Smooth muscle cell (in vitro differentiated cells): Measurements from ENCODE around the gene PBX3. TPM values are rescaled to one million over a fixed set of nuclear protein-coding genes. Genes with fewer than 3 reads are reported as not detected.

Source experiments
- DNase-seq: peaks from one replicate; lab custom pipeline; 2025; ENCODE audit not compliant: unreplicated experiment; lab: John Stamatoyannopoulos, UW
- H2AFZ ChIP-seq: fragments of 200-600 bp; sonication (generic); 2 replicates; pipeline ENCODE4 v1.6.0; 2016; ENCODE audit warnings: antibody characterized with exemption, low read depth, mild to moderate bottlenecking
- H3F3A ChIP-seq: fragments of 200-600 bp; sonication (generic); 2 replicates; pipeline ENCODE4 v1.6.0; 2017; ENCODE audit warnings: antibody characterized with exemption, low read depth
- H3K27ac ChIP-seq: fragments of 200-600 bp; sonication (generic); 2 replicates; pipeline ENCODE4 v1.5.1; 2016; ENCODE audit warnings: low read depth, mild to moderate bottlenecking
- H3K27me3 ChIP-seq: fragments of 200-600 bp; sonication (generic); 2 replicates; pipeline ENCODE4 v1.6.1; 2016; ENCODE audit warnings: low read depth, mild to moderate bottlenecking
- H3K36me3 ChIP-seq: fragments of 200-600 bp; sonication (generic); 2 replicates; pipeline ENCODE4 v1.5.1; 2016; ENCODE audit warnings: low read depth
- H3K4me1 ChIP-seq: fragments of 200-600 bp; sonication (generic); 2 replicates; pipeline ENCODE4 v1.5.1; 2016; ENCODE audit warnings: low read depth
- H3K4me2 ChIP-seq: fragments of 200-600 bp; sonication (generic); 2 replicates; pipeline ENCODE4 v1.6.0; 2016; ENCODE audit warnings: mild to moderate bottlenecking
- H3K4me3 ChIP-seq: fragments of 200-600 bp; sonication (generic); 2 replicates; pipeline ENCODE4 v1.5.1; 2016; ENCODE audit warnings: mild to moderate bottlenecking
- H3K79me2 ChIP-seq: fragments of 200-600 bp; sonication (generic); 2 replicates; pipeline ENCODE4 v1.6.0; 2016; ENCODE audit warnings: low read depth, mild to moderate bottlenecking
- H3K9ac ChIP-seq: fragments of 200-600 bp; sonication (generic); 2 replicates; pipeline ENCODE4 v1.6.0; 2016; ENCODE audit warnings: low read depth
- H3K9me3 ChIP-seq: fragments of 200-600 bp; sonication (generic); replicated peaks from 2 replicates; pipeline ENCODE4 v1.5.1; 2016; ENCODE audit warnings: low read depth
- H4K20me1 ChIP-seq: fragments of 200-600 bp; sonication (generic); 2 replicates; pipeline ENCODE4 v1.6.0; 2016; ENCODE audit warnings: low read depth
- CTCF ChIP-seq: fragments of 200-600 bp; sonication (generic); IDR thresholded peaks from 2 replicates; pipeline ENCODE4 v1.5.1; 2017; ENCODE audit warnings: borderline replicate concordance, mild to moderate bottlenecking, antibody characterized with exemption; ENCODE audit not compliant: insufficient read depth, poor library complexity, severe bottlenecking
- WGBS: methylation state at CpG from one replicate; pipeline ENCODE4 v1.1.7; 2016; ENCODE audit warnings: low lambda C conversion rate; 5-methylcytosine and 5-hydroxymethylcytosine counted together
- polyA plus RNA-seq: library from polyadenylated mRNA; unstranded; fragments of >200 nt; fragmentation: Nextera tagmentation; extraction: Ambion mirVana; gene quantifications from 2 replicates; pipeline ENCODE4 v1.2.1, GENCODE V29; 2016
- total RNA-seq: library from RNA; depleted of rRNA; stranded (reverse); fragments of >200 nt; gene quantifications from 2 replicates; pipeline ENCODE4 v1.2.3, GENCODE V29; 2014

Gene PBX3
- total and polyA plus RNA-seq, 2 experiments from 2014 or later: 15.3 to 34.6 TPM

- H3F3A ChIP-seq: no peaks in the 10 kb centered on the region
- peaks cover 15% of the 10 kb centered on the region for H4K20me1 ChIP-seq
- peaks cover 3% of the 10 kb centered on the region for H3K4me1 ChIP-seq
- no peaks in the 10 kb centered on the region for H3K27me3 ChIP-seq
- H3K27ac ChIP-seq: no peak overlapping the region
- H3K9ac ChIP-seq: no peak overlapping the region
- no peaks in the 10 kb centered on the region for H3K9me3 ChIP-seq
- H3K4me2 ChIP-seq: no peak overlapping the region
- TF ChIP-seq CTCF: no peak
- no peaks in the 10 kb centered on the region for H3K36me3 ChIP-seq
- H2AFZ ChIP-seq: no peak overlapping the region
- WGBS: 93% methylated on average over 1 of the region's 1 CpG
- H3K4me3 ChIP-seq: no peak overlapping the region
- no peak for DNase-seq
- H3K79me2 ChIP-seq: peaks cover 6% of the 10 kb centered on the region
Observed at GRCh38 chr9:125835655-125836054, 88.5 kb downstream of the PBX3 start.

- WGBS: 85% methylated on average over 2 of the region's 2 CpGs
- H4K20me1 ChIP-seq: peaks cover 32% of the 10 kb centered on the region
- no peaks in the 10 kb centered on the region for H3F3A ChIP-seq
Observed at GRCh38 chr9:125839317-125839716, 92.1 kb downstream of the PBX3 start.

GRCh38 chr9:125841444-125841843 is 94.3 kb downstream of the PBX3 start:
- Histone ChIP-seq H3K4me2 (no peak overlapping the region), H3K9ac (no peak overlapping the region), H3K4me1 (peaks cover 38% of the 10 kb centered on the region), H3K9me3 (no peaks in the 10 kb centered on the region), H3K79me2 (peaks cover 29% of the 10 kb centered on the region), H3F3A (no peaks in the 10 kb centered on the region), H4K20me1 (peaks cover 35% of the 10 kb centered on the region), H3K27ac (no peak overlapping the region), H3K36me3 (no peaks in the 10 kb centered on the region), H3K27me3 (no peaks in the 10 kb centered on the region), H3K4me3 (no peak overlapping the region), H2AFZ (no peak overlapping the region)
- WGBS: 86% methylated on average over 1 of the region's 1 CpG
- no peak for TF ChIP-seq CTCF
- no peak for DNase-seq

More at GRCh38 chr9:125839317-125839716, 92.1 kb downstream of the PBX3 start:
- H3K4me2 ChIP-seq: no peak overlapping the region
- H3K27me3 ChIP-seq: no peaks in the 10 kb centered on the region
- H3K4me3 ChIP-seq: no peak overlapping the region
- TF ChIP-seq CTCF: no peak
- H3K9ac ChIP-seq: no peak overlapping the region
- H3K36me3 ChIP-seq: no peaks in the 10 kb centered on the region
- H2AFZ ChIP-seq: no peak overlapping the region
- no peak for DNase-seq
- peaks cover 32% of the 10 kb centered on the region for H3K4me1 ChIP-seq
- no peak overlapping the region for H3K27ac ChIP-seq
- peaks cover 11% of the 10 kb centered on the region for H3K79me2 ChIP-seq
- no peaks in the 10 kb centered on the region for H3K9me3 ChIP-seq

- Histone ChIP-seq H3K4me1 (peaks cover 38% of the 10 kb centered on the region), H2AFZ (no peak overlapping the region), H3K9ac (no peak overlapping the region), H3F3A (no peaks in the 10 kb centered on the region), H3K4me2 (no peak overlapping the region), H3K79me2 (peaks cover 37% of the 10 kb centered on the region), H3K27ac (no peak overlapping the region), H4K20me1 (peaks cover 35% of the 10 kb centered on the region), H3K27me3 (no peaks in the 10 kb centered on the region), H3K36me3 (no peaks in the 10 kb centered on the region), H3K4me3 (no peak overlapping the region), H3K9me3 (no peaks in the 10 kb centered on the region)
- 88% methylated on average over 1 of the region's 1 CpG for WGBS
- DNase-seq: no peak
- no peak for TF ChIP-seq CTCF
Observed at GRCh38 chr9:125842242-125842641, 95.1 kb downstream of the PBX3 start.
